ENCODE measurements around the gene BCAS3. TPM values are rescaled to one million over a fixed set of nuclear protein-coding genes. Genes with fewer than 3 reads are reported as not detected.

Gene BCAS3
- total RNA-seq, 1 donor from 2014 or later: 75.9 TPM

- Histone ChIP-seq H3K4me3 (no peak overlapping the region), H3K4me1 (peaks cover 0 to 7% of the 10 kb centered on the region in 2 donors), H3K9me3 (no peaks in the 10 kb centered on the region), H3K36me3 (no peaks in the 10 kb centered on the region), H3K27ac (no peak overlapping the region), H3K27me3 (no peaks in the 10 kb centered on the region)
- no peak for DNase-seq (ENCODE audit: low spot score in 2 of 2)
- intact Hi-C loops (cut with DNase I): loop anchor here (1.0 to 5.0 kb wide), 4 partner anchors 263 to 668 kb away; no protein-coding TSS in a partner anchor
- no peak for TF ChIP-seq CTCF (IDR thresholded peaks at IDR 0.05)
Observed at GRCh38 chr17:61390479-61390791, 712.8 kb downstream of the BCAS3 start.

GRCh38 chr17:61391595-61392291 lies 714.1 kb downstream of the BCAS3 start:
- intact Hi-C loops (cut with DNase I): loop anchor here (5.0 kb wide), 3 partner anchors 264 to 669 kb away; no protein-coding TSS in a partner anchor
- H3K36me3 ChIP-seq: no peaks in the 10 kb centered on the region
- H3K4me1 ChIP-seq: peaks cover 0 to 7% of the 10 kb centered on the region in 2 donors
- no peak for DNase-seq (ENCODE audit: low spot score in 2 of 2)
- no peaks in the 10 kb centered on the region for H3K27me3 ChIP-seq
- no peak for TF ChIP-seq CTCF (IDR thresholded peaks at IDR 0.05)
- no peak overlapping the region for H3K27ac ChIP-seq
- no peak overlapping the region for H3K4me3 ChIP-seq
- no peaks in the 10 kb centered on the region for H3K9me3 ChIP-seq

- no peaks in the 10 kb centered on the region for H3K9me3 ChIP-seq
- no peak overlapping the region for H3K4me3 ChIP-seq
- intact Hi-C loops (cut with DNase I): loop anchor here (5.0 kb wide), 3 partner anchors 265 to 670 kb away; no protein-coding TSS in a partner anchor
- H3K27ac ChIP-seq: no peak overlapping the region
- no peak for DNase-seq (ENCODE audit: low spot score in 2 of 2)
- H3K4me1 ChIP-seq: peaks cover 0 to 7% of the 10 kb centered on the region in 2 donors
- no peaks in the 10 kb centered on the region for H3K27me3 ChIP-seq
- no peaks in the 10 kb centered on the region for H3K36me3 ChIP-seq
- TF ChIP-seq CTCF (IDR thresholded peaks at IDR 0.05): no peak
Observed at GRCh38 chr17:61392679-61393078, 715.0 kb downstream of the BCAS3 start.

- Histone ChIP-seq H3K27me3 (no peaks in the 10 kb centered on the region), H3K27ac (peak overlapping the region; percentile 92 to 94), H3K4me1 (peaks cover 0 to 7% of the 10 kb centered on the region in 2 donors), H3K4me3 (no peak overlapping the region), H3K36me3 (no peaks in the 10 kb centered on the region), H3K9me3 (no peaks in the 10 kb centered on the region)
- no peak for DNase-seq (ENCODE audit: low spot score in 2 of 2)
- no peak for TF ChIP-seq CTCF (IDR thresholded peaks at IDR 0.05)
- intact Hi-C loops (cut with DNase I): loop anchor here (5.0 kb wide), 3 partner anchors 266 to 671 kb away; no protein-coding TSS in a partner anchor
Observed at GRCh38 chr17:61393550-61393903, 715.9 kb downstream of the BCAS3 start.

GRCh38 chr17:61393904-61394629 lies 716.4 kb downstream of the BCAS3 start:
- H3K27me3 ChIP-seq: no peaks in the 10 kb centered on the region
- H3K4me1 ChIP-seq: peaks cover 0 to 7% of the 10 kb centered on the region in 2 donors
- no peak for TF ChIP-seq CTCF (IDR thresholded peaks at IDR 0.05)
- H3K4me3 ChIP-seq: no peak overlapping the region
- H3K9me3 ChIP-seq: no peaks in the 10 kb centered on the region
- H3K27ac ChIP-seq: peak overlapping the region; percentile 92 to 94
- DNase-seq (ENCODE audit: low spot score in 2 of 2): no peak
- intact Hi-C loops (cut with DNase I): loop anchor here (5.0 kb wide), 3 partner anchors 267 to 672 kb away; no protein-coding TSS in a partner anchor
- no peaks in the 10 kb centered on the region for H3K36me3 ChIP-seq
